Measurements from ENCODE around the gene PPP3CA. TPM values are rescaled to one million over a fixed set of nuclear protein-coding genes. Genes with fewer than 3 reads are reported as not detected.

Gene PPP3CA
- total RNA-seq, 1 experiment from 2014 or later = 31.0 TPM

DNA sequence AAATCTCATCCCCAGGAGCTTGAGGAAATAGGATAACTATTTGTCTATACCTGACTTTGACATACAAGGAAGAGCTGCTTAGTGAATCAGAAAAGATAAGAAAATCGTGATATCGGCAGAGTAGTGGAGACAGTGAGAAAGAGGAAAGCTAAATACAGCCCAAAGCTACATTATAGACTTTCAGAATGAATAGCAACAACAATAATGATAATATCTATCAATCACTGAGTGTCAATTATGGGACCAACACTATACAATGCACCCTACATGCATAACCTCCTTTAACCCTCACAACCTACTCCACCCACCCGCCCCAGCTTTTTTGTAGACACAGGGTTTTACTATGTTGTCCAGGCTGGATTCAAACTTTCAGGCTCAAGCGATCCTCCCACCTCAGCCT is 205.1 kb downstream of the PPP3CA start:
- ChIA-PET POLR2A (interaction anchor here (0.6 kb wide), 1 partner anchor 1059 kb away, joined by 3 read pairs; no protein-coding TSS in a partner anchor), CTCF (no interaction called here)
- H3K27ac ChIP-seq (ENCODE audit: low read length) = no peak overlapping the region
- intact Hi-C loops (cut with micrococcal nuclease; ENCODE audit: unreplicated experiment) (no loop called here), in situ Hi-C loops (cut with HindIII; ENCODE audit: low pct_unique_long_range_greater_than_20kb, low sequenced_read_pairs) (no loop called here)
- no peaks in the 10 kb centered on the region for H3K9me3 ChIP-seq (ENCODE audit: control insufficient read depth, insufficient read depth, low read depth, low read length)
- ATAC-seq (no peak), DNase-seq (ENCODE audit: low read depth, low spot score) (no peak)
- TF ChIP-seq TCF7L2 (IDR thresholded peaks at IDR 0.05; ENCODE audit: low read depth, low read length) (no peak), POLR2AphosphoS5 (IDR thresholded peaks at IDR 0.05; ENCODE audit: low read depth, low read length) (no peak), SIN3A (IDR thresholded peaks at IDR 0.05; ENCODE audit: borderline replicate concordance, insufficient read depth, low read depth, low read length) (no peak), CTCF (IDR thresholded peaks at IDR 0.05) (no peak), REST (IDR thresholded peaks at IDR 0.05; ENCODE audit: insufficient read depth in 1 of 2, low read depth in 2 of 2, low read length in 1 of 2) (no peak)
- no peaks in the 10 kb centered on the region for H3K27me3 ChIP-seq (ENCODE audit: control insufficient read depth, insufficient read depth, low read length)
- H3K36me3 ChIP-seq (ENCODE audit: control insufficient read depth, insufficient read depth, low read length) = no peaks in the 10 kb centered on the region
- no peak overlapping the region for H3K4me3 ChIP-seq (ENCODE audit: low read depth in 2 of 2, low read length in 2 of 2)
- H3K4me1 ChIP-seq (ENCODE audit: control insufficient read depth, insufficient read depth, low read length) = no peaks in the 10 kb centered on the region; the same call in 1 of the 2 replicates
- no TSS peak for BruUV-seq (replicated peaks)

GRCh38 chr4:101141855-101142254 is 205.5 kb downstream of the PPP3CA start:
- in situ Hi-C loops (cut with HindIII; ENCODE audit: low pct_unique_long_range_greater_than_20kb, low sequenced_read_pairs) = no loop called here
- H3K27ac ChIP-seq (ENCODE audit: low read length) = no peak overlapping the region
- no peak overlapping the region for H3K4me3 ChIP-seq (ENCODE audit: low read depth in 2 of 2, low read length in 2 of 2)
- H3K27me3 ChIP-seq (ENCODE audit: control insufficient read depth, insufficient read depth, low read length) = no peaks in the 10 kb centered on the region
- ChIA-PET POLR2A (interaction anchor here (0.6 kb wide), 1 partner anchor 1060 kb away, joined by 3 read pairs; no protein-coding TSS in a partner anchor), CTCF (no interaction called here)
- intact Hi-C loops (cut with micrococcal nuclease; ENCODE audit: unreplicated experiment) = no loop called here
- TF ChIP-seq TCF7L2 (IDR thresholded peaks at IDR 0.05; ENCODE audit: low read depth, low read length) (no peak), POLR2AphosphoS5 (IDR thresholded peaks at IDR 0.05; ENCODE audit: low read depth, low read length) (no peak), REST (IDR thresholded peaks at IDR 0.05; ENCODE audit: insufficient read depth in 1 of 2, low read depth in 2 of 2, low read length in 1 of 2) (no peak), SIN3A (IDR thresholded peaks at IDR 0.05; ENCODE audit: borderline replicate concordance, insufficient read depth, low read depth, low read length) (no peak), CTCF (IDR thresholded peaks at IDR 0.05) (no peak)
- ATAC-seq = no peak
- DNase-seq (ENCODE audit: low read depth, low spot score) = no peak
- H3K9me3 ChIP-seq (ENCODE audit: control insufficient read depth, insufficient read depth, low read depth, low read length) = no peaks in the 10 kb centered on the region
- H3K4me1 ChIP-seq (ENCODE audit: control insufficient read depth, insufficient read depth, low read length) = no peaks in the 10 kb centered on the region; the same call in 1 of the 2 replicates
- no TSS peak for BruUV-seq (replicated peaks)
- H3K36me3 ChIP-seq (ENCODE audit: control insufficient read depth, insufficient read depth, low read length) = no peaks in the 10 kb centered on the region
